Measurements from ENCODE around the gene HPCAL4.

HPCAL4 gene

DNA sequence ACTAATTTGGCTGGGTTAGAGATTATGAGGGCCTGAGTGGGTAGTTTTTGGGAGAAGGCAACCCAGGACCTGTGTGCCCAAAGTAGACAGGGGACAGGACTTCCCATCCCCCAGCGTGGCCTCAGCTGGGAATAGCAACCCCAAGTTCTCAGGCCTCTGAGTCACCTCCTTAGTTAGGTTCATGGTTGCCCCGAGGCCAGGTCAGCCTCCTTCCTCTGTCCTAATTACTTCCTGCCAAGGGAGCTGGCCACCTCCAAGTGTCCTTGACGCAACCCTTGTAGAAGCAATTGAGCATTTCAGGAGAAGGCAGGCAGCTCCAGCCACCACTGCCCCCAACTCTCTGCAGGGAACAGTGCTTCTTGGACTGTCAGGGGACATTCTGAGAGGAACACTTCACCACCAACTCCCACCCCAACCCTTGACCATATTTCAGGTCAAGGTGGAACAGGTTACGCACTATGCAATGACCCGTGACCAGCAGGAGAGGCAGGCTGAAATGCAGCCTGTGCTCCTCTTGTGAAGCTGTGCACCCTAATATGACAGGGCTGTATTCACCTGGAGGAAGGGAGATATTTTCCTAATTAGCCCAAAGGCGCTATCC lies 14.2 kb downstream of the HPCAL4 start:
- DNase-seq (ENCODE audit: low spot score), result no peak

DNA sequence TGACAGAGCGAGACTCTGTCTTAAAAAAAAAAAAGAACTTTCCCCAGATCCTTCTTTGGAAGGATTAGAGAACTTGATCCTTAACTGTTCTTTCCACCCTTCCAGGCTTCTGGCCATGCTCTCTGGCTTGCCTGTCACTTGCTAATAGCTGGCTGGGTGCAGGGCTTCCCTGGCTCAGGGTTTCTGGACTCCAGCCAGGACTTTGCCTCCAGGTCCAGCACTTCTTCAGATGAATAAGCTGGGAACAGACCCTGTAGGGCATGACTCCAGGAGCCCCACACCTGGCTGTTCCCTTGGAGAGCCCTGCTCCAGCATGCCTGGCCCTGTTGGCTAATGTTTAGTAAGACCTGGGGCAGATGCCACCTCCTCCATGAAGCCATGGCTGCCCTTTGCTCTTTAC lies 16.0 kb downstream of the HPCAL4 start:
- no peak for DNase-seq (ENCODE audit: low spot score)

DNA sequence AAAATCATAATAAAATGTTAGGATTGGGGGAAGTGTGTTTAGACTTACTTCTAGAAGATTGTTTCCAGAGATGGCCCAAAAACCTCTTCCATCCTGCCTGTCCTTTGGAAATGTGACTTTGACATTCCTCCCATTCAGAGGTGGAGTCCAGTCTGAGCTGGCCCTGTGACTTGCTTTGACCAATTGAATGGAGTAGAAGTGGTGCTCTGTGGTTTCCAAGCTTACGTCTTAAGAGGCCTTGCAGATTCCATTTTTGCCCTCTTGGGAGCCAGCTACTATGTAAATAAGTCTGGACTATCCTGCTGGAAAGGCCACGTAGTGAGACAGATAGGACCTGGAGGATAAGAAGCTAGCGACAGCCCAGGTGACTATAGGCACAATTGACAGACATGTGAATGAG lies 18.0 kb downstream of the HPCAL4 start:
- DNase-seq (ENCODE audit: low spot score), result no peak

DNA sequence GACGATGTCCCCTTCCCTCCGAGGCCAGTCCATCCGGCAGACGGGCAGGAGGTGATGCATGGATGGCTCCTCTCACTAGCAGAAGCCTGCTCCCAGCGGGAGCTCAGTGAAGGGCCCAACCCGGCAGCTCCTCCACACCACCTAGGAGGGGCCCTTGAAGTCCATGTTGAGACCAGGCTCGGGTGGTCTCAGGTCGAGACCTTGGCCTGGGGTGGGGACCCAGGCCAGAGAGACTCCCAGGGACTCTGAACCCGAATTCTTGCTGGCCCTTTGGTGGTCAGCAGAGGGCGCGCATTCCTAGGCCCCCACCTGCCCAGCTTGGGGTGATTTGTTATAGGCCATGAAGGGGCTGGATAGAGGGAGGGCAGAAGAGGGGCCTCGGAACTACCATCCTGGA lies 18.7 kb downstream of the HPCAL4 start:
- DNase-seq (ENCODE audit: low spot score), result no peak

DNA sequence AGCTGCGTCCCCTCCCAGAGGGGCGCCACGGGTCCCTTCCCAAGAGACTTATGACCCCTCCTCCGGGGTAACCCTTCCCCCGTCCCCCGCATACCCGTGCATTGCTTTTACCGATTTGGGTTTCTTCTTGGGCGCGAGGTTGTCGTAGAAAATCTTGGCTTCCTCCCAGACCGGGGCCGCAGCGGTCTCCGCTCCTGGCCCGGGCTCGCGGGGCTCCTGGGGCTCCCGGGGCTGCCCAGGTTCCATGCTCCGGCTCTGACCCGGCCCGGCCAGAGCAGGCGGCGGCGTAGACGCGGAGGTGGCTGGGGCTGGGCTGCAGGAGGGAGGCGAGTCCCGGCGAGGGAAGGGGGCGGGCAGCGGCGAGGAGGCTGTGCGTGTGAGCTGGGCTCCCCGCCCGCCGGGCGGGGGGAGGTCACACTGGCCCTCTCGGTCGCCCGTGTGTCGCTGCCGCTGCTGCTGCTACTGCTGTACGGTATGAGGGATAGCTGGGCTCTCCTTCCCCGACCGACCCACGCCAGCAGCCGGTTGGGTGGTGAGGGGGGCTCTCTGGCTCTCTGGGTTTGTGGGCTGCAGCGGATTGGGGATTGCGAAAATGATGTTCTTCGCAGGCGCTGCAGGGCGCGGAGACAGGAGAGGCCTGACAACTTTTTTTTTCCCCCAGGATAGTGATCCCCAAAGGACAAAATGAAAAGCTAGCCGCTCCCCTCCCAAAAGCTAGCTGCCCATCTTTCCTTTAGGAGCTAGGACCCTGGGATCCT lies 19.3 kb downstream of the HPCAL4 start, which contains the start of gene NT5C1A:
Gene NT5C1A (minus strand): TSS at position 315 of the 758 bp plus-strand sequence. CDS start 69 bp downstream, at position 246.
- peak; percentile 62 for DNase-seq (ENCODE audit: low spot score)

DNA sequence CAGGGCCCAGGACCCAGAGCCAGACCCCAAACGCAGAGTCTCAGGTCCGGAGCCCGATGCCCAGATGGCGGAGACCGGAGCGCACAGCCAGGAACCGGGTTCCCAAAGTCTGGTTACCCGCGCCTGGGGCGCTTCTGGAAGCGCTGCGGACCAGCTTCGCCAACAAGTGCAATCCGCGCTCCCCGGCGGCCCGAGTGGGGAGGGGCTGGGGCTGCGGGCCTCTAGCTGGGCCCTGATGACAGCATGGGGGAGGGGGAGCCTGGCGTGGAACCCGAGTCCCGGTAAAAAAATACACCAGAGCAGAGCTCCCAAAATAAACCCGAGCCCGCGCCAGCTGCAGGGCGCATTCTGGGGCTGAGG lies 19.8 kb downstream of the HPCAL4 start:
- peak; percentile 42 for DNase-seq (ENCODE audit: low spot score)

DNA sequence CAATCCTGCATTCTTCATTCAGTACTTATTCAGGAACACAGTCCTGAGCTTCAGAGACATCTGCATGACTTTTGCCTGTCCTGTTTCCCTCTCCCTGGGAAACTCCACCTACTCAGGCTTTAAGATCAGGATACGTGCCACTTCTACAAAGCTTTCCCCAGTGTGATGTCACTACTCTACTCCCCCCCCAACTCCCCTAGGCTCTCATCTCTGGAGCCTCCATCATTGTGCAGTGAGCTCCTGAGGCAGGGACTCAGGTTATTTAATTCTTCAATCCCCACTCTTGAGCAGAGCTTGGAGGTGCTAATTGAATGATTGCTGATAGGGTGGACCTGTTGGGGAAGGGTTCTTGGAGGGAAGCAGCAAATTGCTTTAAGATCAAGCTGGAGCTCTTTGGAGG lies 20.5 kb downstream of the HPCAL4 start:
- DNase-seq (ENCODE audit: low spot score), result no peak

DNA sequence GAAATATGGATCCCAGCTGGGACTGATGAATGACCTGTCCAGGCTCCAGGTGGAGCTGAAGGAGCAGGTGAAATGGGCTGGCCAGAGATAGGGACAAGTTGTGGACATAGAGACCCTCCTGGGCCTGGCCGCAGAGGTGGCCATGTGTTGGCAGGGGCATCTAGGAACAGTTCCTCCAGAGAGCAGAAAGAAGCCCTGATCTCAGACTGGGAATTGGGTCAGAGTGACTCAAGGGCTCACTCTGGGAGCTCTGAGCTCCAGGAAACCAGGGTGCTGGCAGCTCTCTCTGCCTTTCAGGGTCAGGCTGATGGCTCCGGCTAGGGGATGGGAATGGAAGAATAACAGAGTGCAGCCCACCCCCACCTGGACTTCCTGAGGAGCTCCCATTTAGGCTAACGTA lies 22.3 kb downstream of the HPCAL4 start:
- no peak for DNase-seq (ENCODE audit: low spot score)

DNA sequence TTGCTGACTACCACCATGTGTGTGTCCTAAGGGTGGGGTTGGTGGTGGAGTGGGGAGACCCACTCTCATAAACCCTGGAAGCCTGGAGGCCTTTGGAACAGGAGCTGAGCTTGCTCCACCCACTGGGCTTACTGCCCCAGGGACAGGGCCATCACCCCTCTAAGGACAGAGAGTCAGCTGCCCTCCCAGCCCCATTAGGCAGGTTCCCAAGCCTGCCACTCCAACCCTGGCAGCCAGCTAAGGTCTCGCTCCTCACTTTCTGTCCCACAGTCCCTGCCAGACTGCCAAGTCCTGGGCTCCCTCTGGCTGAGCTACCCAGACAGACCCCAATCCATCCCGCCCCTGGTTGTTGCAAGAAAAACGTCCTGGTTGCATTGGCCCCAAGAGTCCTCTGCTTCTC lies 23.1 kb downstream of the HPCAL4 start:
- DNase-seq (ENCODE audit: low spot score), result no peak

DNA sequence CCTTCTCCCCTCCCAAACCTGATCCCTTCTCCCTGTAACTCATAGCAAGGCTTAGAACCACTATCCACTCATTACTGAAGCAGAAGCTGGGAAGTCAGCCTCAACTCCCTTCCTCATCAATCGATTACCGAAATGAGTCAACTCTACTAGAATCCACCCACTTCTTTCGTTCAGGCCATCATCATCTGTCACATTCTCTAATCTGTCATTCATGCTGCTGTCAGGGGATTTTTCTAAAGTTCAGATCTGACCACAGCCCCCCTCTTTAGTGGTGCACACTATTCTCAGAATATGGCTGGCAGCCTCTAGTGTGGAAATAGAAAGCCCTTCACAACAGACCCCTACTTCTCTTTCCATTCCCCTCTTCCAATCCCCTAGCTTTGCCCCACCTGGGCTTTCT lies 24.5 kb downstream of the HPCAL4 start:
- no peak for DNase-seq (ENCODE audit: low spot score)

DNA sequence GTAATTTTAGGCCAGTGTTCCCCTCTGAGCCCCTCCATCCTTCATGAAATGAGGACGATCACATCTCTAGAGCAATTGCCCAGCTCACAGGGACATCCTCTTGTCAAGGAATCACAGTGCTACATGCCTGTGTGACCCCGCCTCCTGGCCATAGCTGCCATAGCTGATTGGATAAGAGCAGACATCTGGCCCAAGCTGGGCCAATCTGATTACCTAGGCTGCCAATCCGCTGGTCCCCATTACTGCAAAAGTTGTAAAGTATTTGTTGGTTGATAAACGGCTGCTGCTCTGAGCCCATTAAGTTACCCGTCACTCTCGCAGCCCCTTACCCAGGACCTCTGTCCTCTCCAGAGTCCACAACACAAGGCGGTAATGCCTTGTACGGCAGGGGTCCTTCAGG lies 27.7 kb downstream of the HPCAL4 start:
- no peak for DNase-seq (ENCODE audit: low spot score)

DNA sequence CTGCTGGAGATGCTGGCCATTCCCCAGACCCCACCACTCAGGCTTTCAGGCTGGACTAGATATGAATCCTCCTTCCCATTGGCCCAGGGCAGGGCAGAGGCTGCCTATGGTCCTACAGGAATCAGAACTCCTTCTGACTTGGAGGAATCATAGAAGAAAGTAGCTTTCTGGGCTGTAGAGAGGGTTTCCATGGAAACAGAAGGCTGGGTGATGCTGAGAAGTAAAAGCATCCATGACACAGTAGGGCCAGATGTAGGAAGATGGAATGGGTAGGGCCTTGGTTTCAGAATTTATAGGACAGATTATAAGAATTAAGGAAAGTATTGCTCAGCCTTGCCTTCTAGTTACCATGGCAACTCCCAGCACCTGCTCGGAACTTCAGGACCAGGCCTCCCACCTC lies 28.4 kb downstream of the HPCAL4 start:
- DNase-seq (ENCODE audit: low spot score), result no peak

DNA sequence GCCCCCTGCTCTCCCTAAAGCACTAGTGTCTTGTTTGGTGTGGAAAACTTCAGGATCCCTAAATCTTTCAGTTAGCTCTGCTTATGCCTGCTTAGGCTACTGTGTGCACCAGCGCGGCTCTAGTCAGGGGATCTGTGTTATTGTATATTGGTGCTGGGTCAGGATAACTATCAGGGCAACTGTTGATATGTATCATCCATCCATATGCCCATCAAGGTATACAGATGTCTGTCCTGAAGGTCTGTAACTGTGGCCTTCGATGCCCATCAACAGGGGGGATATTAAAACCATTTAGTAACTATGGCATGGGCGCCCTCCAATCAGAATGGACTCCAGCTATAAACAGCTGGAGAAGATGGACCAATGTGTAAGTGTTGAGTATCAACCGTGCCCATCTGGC lies 31.7 kb downstream of the HPCAL4 start:
- no peak for DNase-seq (ENCODE audit: low spot score)

DNA sequence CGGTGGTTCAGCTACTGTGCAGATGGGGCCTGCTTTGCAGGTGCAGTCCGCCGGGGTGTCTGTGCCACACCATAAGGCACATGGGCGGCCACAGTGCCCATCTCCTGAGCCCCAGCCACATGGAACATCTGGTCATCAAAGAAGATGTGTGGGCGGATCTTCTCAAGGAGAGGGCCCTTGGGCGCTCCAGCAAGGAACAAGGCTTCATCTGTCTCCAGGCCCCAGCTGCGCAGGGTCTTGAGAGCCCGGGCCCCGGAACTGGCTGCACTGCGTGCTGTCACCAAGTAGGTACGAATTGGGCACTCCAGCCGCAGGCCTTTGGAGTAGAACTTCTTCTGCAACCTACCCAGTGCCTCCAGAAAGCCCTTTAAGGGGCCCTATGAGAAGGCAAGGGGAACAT lies 32.1 kb downstream of the HPCAL4 start:
- DNase-seq (ENCODE audit: low spot score), result no peak

DNA sequence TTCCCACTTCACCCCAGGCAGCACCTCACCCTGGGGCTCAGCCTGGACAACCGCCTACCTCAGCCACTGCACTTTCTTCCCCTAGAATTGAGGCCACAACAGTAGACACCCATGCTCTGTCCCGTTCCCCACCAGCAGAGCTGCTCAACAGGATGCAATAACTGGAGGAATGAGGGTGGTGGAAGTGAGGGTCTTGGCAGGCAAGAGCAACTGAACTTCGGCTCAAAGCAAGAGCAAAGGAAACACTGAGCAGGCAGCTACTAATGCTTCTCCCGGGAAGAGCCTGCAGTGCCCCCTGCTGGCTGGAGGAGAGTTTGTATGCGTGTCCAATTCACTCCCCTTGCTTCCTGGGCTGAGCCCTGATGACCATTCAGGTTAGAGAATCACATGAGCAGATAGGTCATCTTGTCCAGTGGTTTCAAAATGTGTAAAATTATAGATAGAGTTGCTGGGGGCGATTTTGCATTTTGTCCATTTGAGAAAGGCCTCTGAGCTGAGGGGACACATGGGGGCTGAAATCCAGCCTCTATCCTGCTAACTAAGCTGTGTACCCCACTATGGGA lies 33.2 kb downstream of the HPCAL4 start:
- DNase-seq (ENCODE audit: low spot score), result peak; percentile 73

DNA sequence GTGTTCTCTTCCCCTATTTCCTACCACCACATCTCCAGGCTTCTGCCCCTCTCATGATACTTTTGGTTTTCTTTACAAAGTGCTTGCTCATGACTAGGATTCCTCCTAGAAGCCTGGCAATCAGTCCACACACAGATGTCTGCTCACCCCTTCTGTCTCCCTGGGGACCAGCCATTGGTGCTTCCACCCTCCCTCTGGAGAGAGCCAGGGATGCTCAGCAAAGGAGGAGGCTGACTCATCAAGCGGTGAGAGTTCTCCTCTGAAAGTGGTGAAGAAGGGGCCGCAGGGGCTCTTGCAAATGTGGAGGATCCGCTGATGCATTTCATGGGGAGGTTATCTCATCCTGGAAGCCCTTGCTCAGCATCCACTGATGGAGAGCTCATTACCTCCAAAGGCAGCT lies 33.8 kb downstream of the HPCAL4 start:
- DNase-seq (ENCODE audit: low spot score), result no peak

DNA sequence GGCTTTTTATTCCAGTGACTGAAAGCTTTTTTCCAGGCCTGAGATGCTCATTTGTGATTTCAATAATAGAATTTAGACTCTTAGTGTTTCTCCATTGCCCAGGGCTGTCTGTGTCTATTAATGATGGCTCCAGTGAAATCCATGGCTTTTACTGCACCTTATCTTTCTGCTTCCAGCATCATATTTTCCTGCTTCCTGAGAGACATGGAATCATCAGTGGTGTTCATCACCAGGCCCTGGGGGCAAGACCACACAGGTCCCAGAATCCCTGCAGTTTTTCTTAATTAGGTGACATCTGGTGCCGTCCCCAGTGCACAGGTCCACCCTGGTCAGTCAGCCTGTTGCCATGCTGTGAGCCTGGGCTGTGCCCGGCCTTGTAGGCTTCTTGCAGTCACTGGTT lies 34.8 kb downstream of the HPCAL4 start:
- no peak for DNase-seq (ENCODE audit: low spot score)

DNA sequence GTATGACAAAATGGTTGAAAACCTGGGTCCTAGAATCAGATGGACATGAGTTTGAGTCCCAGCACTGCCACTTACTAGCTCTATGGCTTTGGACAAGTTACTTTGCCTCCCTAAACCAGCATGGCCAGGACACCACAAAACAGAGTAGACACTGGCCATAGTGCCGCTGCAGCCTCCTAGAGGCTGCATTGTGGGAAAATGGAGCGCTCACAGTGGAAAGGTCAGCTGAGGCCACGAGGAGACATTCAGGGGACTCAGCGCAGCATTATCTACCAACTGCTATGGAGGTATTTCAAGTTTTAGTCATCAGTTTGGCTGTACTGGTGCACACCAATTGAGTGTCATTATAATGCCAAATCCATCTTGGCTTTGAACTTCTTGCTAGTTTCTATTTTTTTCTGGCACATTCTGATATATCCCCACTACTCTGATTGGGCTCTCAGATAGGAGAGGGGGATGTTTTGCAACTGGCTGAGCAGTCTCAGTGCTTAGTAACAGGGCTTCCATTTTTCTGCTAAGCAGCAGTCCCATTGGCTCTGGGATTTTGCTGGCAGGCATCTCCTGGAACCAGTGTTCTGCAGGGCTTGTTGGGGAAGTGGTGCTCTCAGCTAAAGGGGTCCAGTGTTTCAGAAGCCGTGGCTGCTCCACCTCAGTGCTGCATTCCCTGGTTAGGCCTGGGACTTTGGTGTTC lies 35.5 kb downstream of the HPCAL4 start:
- DNase-seq (ENCODE audit: low spot score), result no peak

DNA sequence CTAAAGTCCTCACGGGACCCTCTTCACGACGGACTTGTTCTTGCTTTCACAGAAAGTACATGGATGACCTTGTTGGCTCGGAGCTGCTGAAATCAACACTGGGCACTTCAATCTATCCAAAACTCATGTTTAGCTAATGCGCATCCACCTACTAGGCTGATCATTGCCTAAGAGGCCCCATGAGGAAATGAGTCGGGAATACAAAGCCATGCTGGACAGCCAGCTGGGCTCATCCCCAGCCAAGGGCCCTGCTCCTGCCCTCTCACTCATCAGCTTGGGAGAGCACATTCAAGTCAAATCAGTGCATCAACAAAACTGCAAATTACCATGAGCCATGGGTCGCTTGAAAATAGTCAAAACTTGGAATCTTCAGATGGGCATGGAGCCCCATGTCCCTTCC lies 36.9 kb downstream of the HPCAL4 start:
- DNase-seq (ENCODE audit: low spot score), result no peak

DNA sequence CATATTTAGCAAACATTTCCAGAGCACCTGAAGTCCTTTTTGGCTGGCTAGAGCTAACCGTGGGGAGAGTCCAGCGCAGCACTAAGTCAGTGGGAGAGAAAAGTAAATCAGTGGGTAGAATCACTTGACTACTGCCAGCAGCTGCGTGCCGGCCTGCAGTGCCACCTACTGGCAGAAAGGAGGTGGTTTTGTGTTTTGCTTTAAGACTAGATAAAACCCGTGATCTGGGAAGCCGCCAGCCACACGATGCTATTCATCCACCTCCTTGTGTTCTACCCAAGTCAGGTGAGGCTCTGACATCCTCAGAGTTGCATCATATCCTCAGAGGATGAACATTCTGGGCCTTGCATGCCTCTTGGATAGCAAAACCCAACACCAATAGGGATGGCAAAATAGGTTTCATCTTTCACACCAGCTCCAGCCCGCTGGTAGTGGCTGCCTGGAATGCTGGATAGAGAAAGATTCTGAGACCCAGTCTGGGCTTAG lies 37.6 kb downstream of the HPCAL4 start:
- peak; percentile 82 for DNase-seq (ENCODE audit: low spot score)

DNA sequence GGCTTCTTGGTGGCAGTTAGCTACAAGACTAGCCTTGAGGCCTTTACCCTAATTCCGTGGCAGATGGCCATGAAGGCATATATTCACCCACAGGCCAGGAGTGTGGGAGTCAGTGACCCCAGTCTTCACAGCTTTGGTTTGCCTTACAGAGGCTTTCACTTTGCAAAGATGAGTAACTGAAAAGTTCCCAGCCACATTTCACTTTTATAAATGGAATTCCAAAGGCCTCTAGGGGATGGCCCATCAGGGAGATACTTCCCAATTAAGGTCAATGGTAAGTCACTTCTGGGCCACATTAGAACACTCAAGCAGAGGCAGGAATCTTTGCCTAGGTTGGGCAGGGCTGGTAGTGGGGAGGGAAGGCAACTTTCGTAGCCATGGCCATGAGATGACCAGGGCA lies 38.7 kb downstream of the HPCAL4 start:
- no peak for DNase-seq (ENCODE audit: low spot score)

DNA sequence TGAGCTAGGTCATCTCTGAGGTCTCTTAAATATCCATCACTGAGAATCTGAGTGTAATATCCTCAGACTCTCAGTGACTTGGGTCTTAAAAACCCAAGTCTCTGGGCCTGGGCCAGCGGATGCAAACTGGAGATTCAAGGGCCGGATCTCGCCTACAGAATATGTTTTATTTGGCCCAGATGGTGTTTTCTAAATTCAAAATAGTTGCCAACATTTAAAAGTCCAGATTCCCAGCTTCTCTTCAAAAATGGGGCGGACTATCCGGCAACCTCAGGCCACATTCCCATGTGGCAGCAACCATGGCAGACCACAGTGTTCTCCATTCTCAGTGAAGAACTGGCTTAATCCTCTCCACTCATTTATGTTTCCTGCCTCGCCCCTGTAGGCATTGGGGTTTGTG lies 39.1 kb downstream of the HPCAL4 start:
- no peak for DNase-seq (ENCODE audit: low spot score)

DNA sequence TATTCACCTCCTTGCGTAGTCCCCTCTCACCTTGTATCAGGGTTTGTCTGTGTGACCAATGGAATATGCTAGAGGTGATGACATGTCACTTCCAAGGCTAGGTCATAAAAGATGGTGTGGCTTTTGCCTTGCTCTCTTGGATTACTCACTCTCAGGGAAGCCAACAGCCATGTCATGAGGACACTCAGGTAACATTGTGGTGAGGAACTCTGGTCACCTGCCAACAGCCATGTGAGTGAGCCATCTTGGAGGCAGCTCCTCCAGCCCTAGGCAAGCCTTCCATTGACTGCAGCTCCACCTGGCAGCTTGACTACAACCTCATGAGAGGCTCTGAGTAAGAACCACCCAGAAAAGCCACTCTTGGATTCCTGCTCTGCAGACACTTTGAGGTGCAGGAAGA lies 40.8 kb downstream of the HPCAL4 start:
- no peak for DNase-seq (ENCODE audit: low spot score)
